Upper lobe of left lung (tissue), 4 donors: ENCODE results near the gene ZCWPW2.
A peak's percentile ranks its signal among the peaks of the same experiment; 100 is the strongest.

Experiments
- POLR2AphosphoS5 ChIP-seq, 2 donors: sonication (generic); formaldehyde crosslinking; IDR thresholded peaks; one replicate each; pipeline ENCODE4 v1.5.1; 2017; ENCODE audit warnings: antibody characterized with exemption in 2 of 2
- TF ChIP-seq, protein P1 (sequence below), 6 experiments: fragments of 450-650 bp in 4 of 6; fragments of 200-600 bp in 2 of 6; sonication (generic) in 2 of 6; IDR thresholded peaks; one replicate each; pipeline ENCODE4 v1.5.1; 2016 to 2019; ENCODE audit warnings: antibody characterized with exemption in 6 of 6

DNA sequence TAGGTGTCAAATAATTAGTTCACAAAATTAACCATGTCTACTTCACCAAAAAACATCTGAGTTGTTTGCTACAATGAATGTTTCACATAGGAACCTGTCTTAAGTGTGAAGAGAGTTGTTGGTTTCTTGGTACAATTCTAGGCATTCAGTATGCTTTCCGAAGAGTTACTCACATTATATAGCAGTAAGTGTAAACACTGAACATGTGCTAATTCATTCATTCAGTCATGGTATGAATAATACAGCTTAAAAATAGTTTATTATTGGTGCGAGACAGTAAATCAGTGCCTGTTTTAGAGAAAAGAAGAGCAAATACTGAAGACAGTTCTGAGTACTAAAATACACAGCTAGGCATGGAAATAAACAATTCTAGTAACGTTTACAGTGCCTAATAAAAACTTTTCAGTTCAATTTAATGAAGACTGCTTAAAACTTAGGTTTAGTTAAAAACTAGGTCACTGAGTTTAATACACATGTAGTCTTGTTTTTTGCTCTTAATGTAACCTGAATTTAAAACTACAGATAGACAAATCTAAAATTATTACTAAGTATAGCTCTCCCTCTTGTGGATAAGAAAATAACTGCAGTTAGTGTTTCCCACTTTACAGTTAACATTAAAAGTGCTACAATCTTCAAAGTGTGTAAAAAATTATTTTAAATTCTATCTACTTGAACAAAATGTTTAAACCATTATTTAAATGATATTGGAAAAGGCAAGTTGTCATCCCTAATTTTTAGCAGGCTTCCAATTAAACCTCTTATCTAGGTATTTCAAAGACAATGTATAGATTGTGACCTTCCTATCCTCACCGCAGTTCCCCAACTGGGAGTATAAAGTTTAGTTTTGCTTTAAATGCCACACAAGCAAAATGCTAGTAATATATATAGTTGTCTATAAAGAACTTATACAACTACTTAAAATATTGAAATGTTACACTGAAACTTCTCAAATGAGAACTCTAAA is 20.1 kb upstream of the ZCWPW2 start:
- TF ChIP-seq, protein P1, sequence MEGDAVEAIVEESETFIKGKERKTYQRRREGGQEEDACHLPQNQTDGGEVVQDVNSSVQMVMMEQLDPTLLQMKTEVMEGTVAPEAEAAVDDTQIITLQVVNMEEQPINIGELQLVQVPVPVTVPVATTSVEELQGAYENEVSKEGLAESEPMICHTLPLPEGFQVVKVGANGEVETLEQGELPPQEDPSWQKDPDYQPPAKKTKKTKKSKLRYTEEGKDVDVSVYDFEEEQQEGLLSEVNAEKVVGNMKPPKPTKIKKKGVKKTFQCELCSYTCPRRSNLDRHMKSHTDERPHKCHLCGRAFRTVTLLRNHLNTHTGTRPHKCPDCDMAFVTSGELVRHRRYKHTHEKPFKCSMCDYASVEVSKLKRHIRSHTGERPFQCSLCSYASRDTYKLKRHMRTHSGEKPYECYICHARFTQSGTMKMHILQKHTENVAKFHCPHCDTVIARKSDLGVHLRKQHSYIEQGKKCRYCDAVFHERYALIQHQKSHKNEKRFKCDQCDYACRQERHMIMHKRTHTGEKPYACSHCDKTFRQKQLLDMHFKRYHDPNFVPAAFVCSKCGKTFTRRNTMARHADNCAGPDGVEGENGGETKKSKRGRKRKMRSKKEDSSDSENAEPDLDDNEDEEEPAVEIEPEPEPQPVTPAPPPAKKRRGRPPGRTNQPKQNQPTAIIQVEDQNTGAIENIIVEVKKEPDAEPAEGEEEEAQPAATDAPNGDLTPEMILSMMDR (IDR thresholded peaks at IDR 0.05), result peak; percentile 37 to 66 (median 62)
- no peak for TF ChIP-seq POLR2AphosphoS5 (IDR thresholded peaks at IDR 0.05)
